Measurements from ENCODE around the gene FAM53B.
A peak's percentile ranks its signal among the peaks of the same experiment; 100 is the strongest.

FAM53B gene

DNA sequence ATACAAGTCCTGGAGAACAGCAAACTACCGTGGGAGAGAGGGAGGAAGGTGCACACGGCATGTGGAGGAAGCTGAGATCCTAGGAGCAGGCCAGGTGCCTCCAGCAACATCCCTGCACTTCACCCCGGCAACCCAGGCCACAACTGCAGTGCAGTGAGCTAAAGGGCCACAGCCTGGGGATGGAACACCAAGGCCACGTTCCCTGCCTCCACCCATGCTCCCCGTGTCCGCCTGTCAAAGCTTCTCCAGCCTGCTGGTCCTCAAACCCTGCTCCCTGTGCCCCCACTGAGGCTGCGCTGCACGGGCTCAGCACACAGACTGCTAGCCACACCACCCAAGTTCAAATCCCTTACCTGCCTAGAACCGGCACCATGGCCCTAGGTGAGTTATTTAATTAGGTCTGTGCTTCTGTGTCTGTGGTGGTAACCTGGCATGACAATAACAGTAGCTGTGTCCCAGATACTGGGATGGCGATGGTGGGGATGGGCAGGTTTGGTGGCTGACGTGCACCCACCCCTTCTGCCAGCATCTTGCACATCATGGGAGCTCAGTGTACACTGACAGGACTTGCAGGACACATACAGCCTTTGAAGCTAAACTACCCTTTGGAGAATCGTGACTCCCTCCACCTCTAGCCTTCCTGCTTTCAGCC is 85.5 kb downstream of the FAM53B start:
- Histone ChIP-seq H3K4me3 (no peak overlapping the region), H3K27ac (peak overlapping the region in 18 of 21 experiments; percentile 10 to 82 (median 42))

- Histone ChIP-seq H3K4me3 (no peak overlapping the region), H3K27ac (peak overlapping the region in 19 of 21 experiments; percentile 10 to 82 (median 39))
Observed at GRCh38 chr10:124657806-124658205, 86.4 kb downstream of the FAM53B start.

DNA sequence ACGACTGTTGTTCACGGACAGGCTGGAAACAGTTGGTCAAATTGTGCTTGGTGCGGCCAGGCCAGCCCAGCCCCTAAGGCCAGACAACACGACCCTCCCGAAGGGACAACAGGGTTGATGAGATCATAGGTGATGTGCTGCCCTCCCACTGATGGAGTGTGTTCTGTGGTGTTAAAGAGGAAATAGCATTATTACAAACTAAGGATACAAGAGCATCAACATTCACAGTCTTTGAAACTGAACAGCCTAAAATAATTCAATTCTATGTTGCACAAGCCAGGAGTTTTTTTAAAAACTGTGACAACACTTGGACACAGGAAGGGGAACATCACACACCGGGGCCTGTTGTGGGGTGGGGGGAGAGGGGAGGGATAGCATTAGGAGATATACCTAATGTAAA is 87.6 kb downstream of the FAM53B start:
- H3K27ac ChIP-seq: peak overlapping the region in 4 of 21 experiments; percentile 70 to 92 (median 76)

DNA sequence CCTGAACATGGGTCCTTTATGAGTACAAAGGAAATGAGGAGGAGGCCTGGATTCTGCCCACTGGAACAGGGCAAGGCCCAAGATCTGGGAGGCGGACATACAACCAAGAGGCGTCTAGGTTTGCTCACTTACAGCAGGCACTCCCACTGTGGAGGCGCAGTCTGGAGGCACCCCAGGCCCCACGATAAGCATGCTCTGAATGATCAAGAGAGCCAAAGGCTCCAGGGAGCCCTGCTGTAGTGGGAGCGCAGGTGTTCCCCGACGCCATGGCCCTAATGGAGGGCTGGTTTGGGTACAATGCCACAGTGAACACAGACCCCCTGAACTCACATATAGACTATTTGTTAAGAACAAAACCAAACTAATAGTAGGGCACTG is 88.1 kb downstream of the FAM53B start:
- Histone ChIP-seq H3K27ac (peak overlapping the region in 9 of 21 experiments; percentile 70 to 98 (median 80)), H3K4me3 (no peak overlapping the region)

More for the DNA sequence above, 87.6 kb downstream of the FAM53B start:
- H3K4me3 ChIP-seq: no peak overlapping the region

GRCh38 chr10:124655191-124656112 is 88.7 kb downstream of the FAM53B start:
- Histone ChIP-seq H3K27ac (peak overlapping the region in 20 of 21 experiments; percentile 67 to 98 (median 80)), H3K4me3 (no peak overlapping the region)

DNA sequence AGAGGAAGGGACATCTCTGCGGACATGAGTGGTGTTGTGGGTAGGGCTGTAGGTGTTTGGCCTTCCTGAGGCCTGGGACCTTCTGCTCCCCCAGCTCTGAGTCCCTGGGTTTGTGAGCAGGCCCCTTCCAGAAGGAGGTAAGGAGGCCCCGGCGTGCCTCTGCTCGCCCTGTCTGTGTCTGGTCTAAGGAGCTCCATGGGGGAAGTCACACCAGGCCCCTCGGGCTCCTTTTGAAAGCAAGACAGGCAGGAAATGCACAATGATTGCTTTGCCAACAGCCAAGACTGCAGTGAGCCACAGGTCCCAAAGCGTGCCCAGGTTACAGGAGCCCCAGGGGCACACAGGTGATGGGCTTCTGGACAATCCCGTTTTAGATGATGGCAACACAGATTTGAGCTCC is 89.5 kb downstream of the FAM53B start:
- H3K4me3 ChIP-seq: no peak overlapping the region
- H3K27ac ChIP-seq: peak overlapping the region in 20 of 21 experiments; percentile 67 to 98 (median 80)

- Histone ChIP-seq H3K4me3 (no peak overlapping the region), H3K27ac (peak overlapping the region in 20 of 21 experiments; percentile 67 to 98 (median 80))
Observed at GRCh38 chr10:124653811-124654651, 90.1 kb downstream of the FAM53B start.

DNA sequence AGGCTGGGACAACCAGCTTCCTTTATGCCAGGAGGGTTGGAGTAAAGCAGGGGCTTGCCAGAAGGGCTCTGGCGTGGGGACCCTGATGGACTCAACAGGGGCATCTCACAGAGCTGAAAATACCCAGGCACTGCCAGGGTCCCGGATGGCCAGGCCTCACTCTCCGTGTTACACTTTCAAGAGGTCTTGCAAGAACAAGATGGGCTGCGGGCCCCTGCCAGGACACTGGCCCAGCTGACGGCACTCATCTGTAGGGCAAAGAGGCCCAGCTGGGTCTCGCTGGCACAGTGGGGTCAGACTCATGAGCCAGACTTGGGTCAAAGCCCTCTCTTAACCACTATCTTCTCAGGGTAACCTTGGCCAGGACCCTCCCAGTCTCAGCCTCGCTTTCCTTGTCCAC is 90.9 kb downstream of the FAM53B start:
- no peak overlapping the region for H3K4me3 ChIP-seq
- peak overlapping the region in 20 of 21 experiments; percentile 4 to 98 (median 80) for H3K27ac ChIP-seq

DNA sequence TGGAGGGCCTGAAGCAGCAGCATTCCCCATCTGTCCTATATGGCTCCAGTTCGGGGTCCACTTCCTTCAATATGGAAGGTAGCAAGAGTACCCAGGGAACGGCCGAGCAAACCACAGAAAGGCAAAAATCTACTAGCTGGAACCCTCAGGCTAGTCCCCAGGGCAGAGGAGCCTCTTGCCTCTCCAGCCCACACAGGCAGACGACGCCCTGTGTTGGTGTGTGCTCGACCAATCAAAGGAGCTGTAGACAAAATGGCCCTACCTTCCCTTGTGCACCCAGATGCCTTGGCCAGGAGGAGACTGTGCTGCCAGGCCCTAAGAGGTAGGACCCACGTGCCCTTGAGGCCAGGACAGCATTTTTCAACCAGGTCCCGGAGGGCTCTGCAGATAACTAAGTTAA is 91.5 kb downstream of the FAM53B start:
- Histone ChIP-seq H3K4me3 (no peak overlapping the region), H3K27ac (peak overlapping the region in 19 of 21 experiments; percentile 4 to 98 (median 80))

GRCh38 chr10:124652200-124652599 is 92.0 kb downstream of the FAM53B start:
- H3K4me3 ChIP-seq: no peak overlapping the region
- H3K27ac ChIP-seq: peak overlapping the region in 17 of 21 experiments; percentile 4 to 98 (median 80)

DNA sequence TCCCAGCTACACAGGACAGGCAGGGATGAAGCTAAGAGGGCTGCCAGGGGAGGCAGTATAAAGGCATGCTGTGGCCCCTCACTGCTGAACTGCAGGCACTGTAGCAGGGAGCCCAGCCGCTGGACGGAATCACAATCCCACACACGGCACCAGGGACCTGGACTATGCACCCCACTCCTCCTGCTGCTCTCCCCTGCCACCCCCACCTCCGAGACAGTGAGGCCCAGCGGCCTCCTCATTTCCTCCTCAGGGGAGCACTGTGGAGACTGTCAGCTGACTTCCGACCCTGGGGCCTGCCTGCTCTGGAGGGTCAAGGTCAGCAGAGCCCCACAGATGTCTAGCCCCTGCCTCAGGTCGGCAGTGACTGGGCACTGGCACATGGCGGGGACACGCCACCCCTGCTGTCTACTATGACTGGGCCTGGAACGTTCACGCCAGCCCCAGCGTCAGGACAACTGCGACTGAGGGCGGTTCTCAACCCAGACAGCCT is 92.7 kb downstream of the FAM53B start:
- no peak overlapping the region for H3K4me3 ChIP-seq
- H3K27ac ChIP-seq: peak overlapping the region in 19 of 21 experiments; percentile 25 to 98 (median 82)

- peak overlapping the region in 18 of 21 experiments; percentile 25 to 98 (median 82) for H3K27ac ChIP-seq
- no peak overlapping the region for H3K4me3 ChIP-seq
Observed at GRCh38 chr10:124650820-124651401, 93.3 kb downstream of the FAM53B start.

DNA sequence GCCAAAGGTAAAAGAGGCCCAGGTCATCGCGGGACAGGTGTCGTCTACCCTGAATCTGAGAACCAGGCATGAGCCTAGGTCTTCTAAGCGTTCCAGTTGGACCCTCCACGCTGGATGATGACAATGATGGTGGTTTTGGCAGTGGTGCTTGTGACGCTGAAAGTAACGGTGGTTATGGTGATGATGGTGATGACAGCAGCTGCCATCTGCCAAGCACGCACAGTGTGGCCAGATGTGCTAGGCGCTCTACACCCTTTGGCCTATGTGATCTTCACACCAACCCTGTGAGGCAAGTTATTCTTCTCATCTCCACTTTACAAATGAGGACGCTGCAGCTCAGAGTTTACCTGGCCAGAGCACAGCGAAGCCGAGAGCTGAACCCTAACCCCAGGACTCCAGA is 93.9 kb downstream of the FAM53B start:
- no peak overlapping the region for H3K4me3 ChIP-seq
- peak overlapping the region in 18 of 21 experiments; percentile 29 to 98 (median 82) for H3K27ac ChIP-seq

GRCh38 chr10:124649214-124649613 is 95.0 kb downstream of the FAM53B start:
- H3K4me3 ChIP-seq: no peak overlapping the region
- H3K27ac ChIP-seq: peak overlapping the region in 20 of 21 experiments; percentile 50 to 98 (median 82)

DNA sequence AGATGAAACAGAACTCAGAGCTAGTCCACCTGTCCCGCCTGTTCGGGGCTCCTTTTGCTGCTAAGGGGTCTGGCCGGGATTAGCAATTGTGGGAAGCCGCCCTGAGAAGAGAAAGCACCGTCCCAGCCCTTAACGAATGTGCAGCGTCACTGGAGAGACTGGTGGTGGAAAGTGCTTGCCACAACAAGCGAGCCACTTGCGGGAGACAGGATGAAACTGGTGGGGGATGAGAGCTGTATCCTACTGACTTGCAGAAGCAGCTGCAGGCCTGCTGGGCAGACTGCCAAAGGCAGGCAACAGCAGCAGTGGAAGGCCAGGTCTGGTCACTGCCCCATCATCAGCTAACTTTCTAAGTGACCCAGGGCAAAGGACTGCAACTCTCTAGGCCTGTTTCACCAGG is 95.4 kb downstream of the FAM53B start:
- Histone ChIP-seq H3K27ac (peak overlapping the region; percentile 2 to 98 (median 82)), H3K4me3 (no peak overlapping the region)

DNA sequence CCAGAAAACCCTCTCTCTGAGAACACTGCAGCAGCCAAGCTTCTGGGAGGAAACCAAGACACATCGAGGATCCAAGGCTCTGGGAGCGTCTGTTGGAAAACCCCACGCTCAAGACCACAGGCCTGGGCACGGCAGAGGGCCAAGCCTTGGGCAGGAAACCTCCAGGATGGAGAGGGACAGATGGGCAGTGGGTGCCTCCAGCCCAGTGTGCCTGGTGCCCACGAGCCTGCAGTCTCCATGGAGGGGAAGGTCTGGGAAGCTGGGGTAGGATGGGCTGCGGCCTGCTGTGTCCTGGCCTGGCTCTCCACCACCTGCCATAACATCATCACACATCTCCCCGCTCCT is 96.1 kb downstream of the FAM53B start:
- H3K4me3 ChIP-seq: no peak overlapping the region

DNA sequence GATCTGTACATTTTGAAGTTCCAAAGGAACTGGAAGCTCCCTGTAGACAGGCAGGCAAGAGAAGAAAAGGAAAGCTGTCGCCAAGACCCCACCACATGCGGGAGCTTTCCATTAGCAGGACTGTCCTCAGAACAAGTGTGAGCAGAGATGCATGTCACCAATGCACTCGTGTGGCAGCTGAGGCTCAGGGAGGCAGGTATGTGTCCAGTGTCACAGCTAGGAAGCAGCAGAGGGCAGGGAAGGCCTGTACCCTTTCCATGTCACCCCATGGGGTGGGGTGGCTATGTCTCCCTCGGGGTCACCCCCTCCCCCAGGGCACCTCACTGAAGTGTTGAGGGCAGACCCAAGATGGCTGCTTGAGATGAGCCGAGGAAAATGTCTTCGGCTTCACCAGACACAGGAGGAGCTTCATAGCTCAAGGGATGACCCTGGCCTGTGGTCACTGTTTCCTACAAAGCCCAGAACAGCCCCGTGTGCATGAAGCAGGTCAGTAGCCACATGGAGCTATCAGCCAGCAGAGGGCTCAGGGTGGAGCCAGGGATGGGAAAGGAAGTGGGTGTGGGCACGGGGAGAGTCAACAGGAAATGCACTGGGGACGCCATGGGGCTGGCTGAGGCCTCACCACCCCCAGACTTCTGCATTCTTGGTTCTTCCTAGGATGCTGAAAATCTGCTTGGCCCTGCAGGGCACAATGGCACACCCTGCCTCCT is 96.6 kb downstream of the FAM53B start:
- Histone ChIP-seq H3K27ac (peak overlapping the region; percentile 17 to 98 (median 82)), H3K4me3 (no peak overlapping the region)

More for the DNA sequence above, 96.1 kb downstream of the FAM53B start:
- H3K27ac ChIP-seq: peak overlapping the region; percentile 2 to 98 (median 82)

Data from skin epidermis (tissue), 12 donors.